ENCODE data around the gene OPA1.

DNA sequence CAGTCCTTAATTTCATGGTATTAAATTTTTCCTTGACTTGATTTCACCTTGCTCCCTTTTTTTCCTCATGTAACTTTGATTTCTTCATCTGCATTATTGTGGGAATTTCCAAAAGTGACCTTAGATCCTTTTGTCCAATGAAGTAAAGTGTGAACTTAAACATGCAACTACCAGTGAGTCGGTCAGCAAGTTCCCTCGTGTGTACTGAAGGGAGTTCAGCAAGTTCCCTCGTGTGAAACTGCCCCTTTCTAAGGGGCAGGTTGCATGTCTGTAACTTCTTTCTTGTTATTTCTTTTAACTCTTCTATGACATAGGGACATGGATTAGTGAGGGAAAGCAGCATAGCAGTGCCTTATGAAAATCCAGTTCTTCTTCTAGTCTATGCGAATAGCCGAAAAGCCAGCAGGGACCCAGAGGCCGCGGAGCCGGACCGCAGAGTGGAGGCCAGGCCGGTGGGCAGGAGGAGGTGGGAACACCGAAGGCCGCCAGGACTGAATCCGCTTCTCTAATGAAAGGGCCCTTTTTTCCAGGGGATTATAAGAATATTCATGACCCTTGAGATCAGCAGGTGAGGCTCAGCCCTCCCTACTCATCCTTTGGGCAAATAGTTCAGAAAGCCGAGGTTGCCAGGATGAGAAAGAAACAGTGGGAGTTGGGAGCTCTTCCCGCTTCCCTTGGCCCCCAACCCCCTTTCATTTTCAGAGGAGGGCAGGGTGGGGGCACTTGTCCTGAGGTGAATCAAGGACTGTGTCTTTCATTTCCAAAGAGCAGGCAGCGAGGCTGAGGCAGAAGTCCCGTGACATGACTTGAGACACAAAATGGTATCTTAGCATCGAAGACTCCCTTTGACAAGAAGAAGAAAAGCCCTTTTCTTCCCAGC is 117.5 kb downstream of the OPA1 start:
- TF ChIP-seq, protein P1, sequence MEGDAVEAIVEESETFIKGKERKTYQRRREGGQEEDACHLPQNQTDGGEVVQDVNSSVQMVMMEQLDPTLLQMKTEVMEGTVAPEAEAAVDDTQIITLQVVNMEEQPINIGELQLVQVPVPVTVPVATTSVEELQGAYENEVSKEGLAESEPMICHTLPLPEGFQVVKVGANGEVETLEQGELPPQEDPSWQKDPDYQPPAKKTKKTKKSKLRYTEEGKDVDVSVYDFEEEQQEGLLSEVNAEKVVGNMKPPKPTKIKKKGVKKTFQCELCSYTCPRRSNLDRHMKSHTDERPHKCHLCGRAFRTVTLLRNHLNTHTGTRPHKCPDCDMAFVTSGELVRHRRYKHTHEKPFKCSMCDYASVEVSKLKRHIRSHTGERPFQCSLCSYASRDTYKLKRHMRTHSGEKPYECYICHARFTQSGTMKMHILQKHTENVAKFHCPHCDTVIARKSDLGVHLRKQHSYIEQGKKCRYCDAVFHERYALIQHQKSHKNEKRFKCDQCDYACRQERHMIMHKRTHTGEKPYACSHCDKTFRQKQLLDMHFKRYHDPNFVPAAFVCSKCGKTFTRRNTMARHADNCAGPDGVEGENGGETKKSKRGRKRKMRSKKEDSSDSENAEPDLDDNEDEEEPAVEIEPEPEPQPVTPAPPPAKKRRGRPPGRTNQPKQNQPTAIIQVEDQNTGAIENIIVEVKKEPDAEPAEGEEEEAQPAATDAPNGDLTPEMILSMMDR (conservative IDR thresholded peaks at IDR 0.05) = no peak
- no peak for TF ChIP-seq ZFX (IDR thresholded peaks at IDR 0.05)

All from C4-2B (cell line).